Measurements from ENCODE around the gene TNF.

The TNF gene

GRCh38 chr6:31560697-31561058, 14.7 kb upstream of the TNF start:
- H3K27ac ChIP-seq: no peak overlapping the region
- no peak for TF ChIP-seq ZFX (IDR thresholded peaks at IDR 0.05; ENCODE audit: borderline replicate concordance)
- TF ChIP-seq, protein P1, sequence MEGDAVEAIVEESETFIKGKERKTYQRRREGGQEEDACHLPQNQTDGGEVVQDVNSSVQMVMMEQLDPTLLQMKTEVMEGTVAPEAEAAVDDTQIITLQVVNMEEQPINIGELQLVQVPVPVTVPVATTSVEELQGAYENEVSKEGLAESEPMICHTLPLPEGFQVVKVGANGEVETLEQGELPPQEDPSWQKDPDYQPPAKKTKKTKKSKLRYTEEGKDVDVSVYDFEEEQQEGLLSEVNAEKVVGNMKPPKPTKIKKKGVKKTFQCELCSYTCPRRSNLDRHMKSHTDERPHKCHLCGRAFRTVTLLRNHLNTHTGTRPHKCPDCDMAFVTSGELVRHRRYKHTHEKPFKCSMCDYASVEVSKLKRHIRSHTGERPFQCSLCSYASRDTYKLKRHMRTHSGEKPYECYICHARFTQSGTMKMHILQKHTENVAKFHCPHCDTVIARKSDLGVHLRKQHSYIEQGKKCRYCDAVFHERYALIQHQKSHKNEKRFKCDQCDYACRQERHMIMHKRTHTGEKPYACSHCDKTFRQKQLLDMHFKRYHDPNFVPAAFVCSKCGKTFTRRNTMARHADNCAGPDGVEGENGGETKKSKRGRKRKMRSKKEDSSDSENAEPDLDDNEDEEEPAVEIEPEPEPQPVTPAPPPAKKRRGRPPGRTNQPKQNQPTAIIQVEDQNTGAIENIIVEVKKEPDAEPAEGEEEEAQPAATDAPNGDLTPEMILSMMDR (IDR thresholded peaks at IDR 0.05): no peak

- TF ChIP-seq, protein P1 (IDR thresholded peaks at IDR 0.05): no peak
- TF ChIP-seq ZFX (IDR thresholded peaks at IDR 0.05; ENCODE audit: borderline replicate concordance): no peak
- H3K27ac ChIP-seq: no peak overlapping the region
Measured at GRCh38 chr6:31567531-31568370, 7.6 kb upstream of the TNF start.

- H3K27ac ChIP-seq: no peak overlapping the region
- TF ChIP-seq, protein P1 (IDR thresholded peaks at IDR 0.05): no peak
- TF ChIP-seq ZFX (IDR thresholded peaks at IDR 0.05; ENCODE audit: borderline replicate concordance): no peak
Measured at GRCh38 chr6:31568537-31568961, 6.8 kb upstream of the TNF start.

GRCh38 chr6:31569861-31570536, 5.4 kb upstream of the TNF start:
- no peak for TF ChIP-seq ZFX (IDR thresholded peaks at IDR 0.05; ENCODE audit: borderline replicate concordance)
- TF ChIP-seq, protein P1 (IDR thresholded peaks at IDR 0.05): no peak
- H3K27ac ChIP-seq: no peak overlapping the region

- TF ChIP-seq, protein P1 (IDR thresholded peaks at IDR 0.05): no peak
- TF ChIP-seq ZFX (IDR thresholded peaks at IDR 0.05; ENCODE audit: borderline replicate concordance): no peak
- no peak within 1 kb of the TSS for H3K27ac ChIP-seq
Measured at GRCh38 chr6:31572041-31572911, 3.1 kb upstream of the TNF start, which contains the start of gene LTA. Gene LTA (plus strand): TSS chr6:31572289. CDS start chr6:31572743, 454 bp downstream.

DNA sequence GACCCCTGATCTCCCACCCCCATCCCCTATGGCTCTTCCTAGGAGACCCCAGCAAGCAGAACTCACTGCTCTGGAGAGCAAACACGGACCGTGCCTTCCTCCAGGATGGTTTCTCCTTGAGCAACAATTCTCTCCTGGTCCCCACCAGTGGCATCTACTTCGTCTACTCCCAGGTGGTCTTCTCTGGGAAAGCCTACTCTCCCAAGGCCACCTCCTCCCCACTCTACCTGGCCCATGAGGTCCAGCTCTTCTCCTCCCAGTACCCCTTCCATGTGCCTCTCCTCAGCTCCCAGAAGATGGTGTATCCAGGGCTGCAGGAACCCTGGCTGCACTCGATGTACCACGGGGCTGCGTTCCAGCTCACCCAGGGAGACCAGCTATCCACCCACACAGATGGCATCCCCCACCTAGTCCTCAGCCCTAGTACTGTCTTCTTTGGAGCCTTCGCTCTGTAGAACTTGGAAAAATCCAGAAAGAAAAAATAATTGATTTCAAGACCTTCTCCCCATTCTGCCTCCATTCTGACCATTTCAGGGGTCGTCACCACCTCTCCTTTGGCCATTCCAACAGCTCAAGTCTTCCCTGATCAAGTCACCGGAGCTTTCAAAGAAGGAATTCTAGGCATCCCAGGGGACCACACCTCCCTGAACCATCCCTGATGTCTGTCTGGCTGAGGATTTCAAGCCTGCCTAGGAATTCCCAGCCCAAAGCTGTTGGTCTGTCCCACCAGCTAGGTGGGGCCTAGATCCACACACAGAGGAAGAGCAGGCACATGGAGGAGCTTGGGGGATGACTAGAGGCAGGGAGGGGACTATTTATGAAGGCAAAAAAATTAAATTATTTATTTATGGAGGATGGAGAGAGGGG, 1.9 kb upstream of the TNF start:
- H3K27ac ChIP-seq: no peak overlapping the region
- TF ChIP-seq, protein P1 (IDR thresholded peaks at IDR 0.05): no peak
- no peak for TF ChIP-seq ZFX (IDR thresholded peaks at IDR 0.05; ENCODE audit: borderline replicate concordance)
